ENCODE measurements around the gene THPO. TPM values are rescaled to one million over a fixed set of nuclear protein-coding genes. Genes with fewer than 3 reads are reported as not detected.
A peak's percentile ranks its signal among the peaks of the same experiment; 100 is the strongest.

THPO gene
- 1 to 10 TPM in 1 of 4 donors, under 1 TPM in 3; 0.40 to 1.3 (median 0.64) TPM for total RNA-seq

DNA sequence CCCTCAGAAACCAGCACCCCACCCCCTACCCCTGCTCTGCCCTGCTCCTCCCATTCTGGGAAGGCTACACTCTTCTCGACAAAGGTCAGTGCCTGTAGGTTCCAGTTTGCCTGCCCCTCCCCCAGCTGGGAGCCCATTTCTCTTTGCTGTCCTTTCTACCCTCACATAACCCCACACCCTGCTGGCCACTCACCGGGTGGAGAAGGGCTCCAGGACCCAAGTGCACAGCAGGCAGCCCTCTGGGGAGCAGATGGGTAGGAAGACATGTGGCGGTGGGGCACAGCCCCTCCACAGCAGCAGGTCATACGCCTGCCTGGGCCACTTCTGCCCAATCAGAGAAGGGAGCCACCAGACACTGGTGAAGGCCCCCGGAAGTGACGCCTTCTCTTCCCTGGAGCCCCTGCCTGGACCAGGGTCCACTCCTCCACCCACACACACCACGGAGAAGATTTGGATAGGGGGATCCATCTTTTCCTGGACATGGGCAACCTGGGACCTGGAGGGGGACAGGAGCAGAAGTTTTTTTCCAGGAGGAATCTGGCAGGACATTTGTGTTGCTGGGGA, at the start of gene THPO:
THPO (minus strand) TSS at position 326 of the 564 bp plus-strand sequence. CDS start 1,948 bp downstream, outside the sequence.
- 78% methylated on average over 6 of the region's 7 CpGs for WGBS
- intact Hi-C loops (cut with DNase I): loop anchor here (10.0 kb wide), 1 partner anchor 167 kb away; no protein-coding TSS in a partner anchor
- Histone ChIP-seq H3K36me3 (no peaks in the 10 kb centered on the region), H3K4me3 (peak within 1 kb of the TSS in 1 of 4 donors; percentile 62), H3K27ac (replicated peaks in 1 of 4) (peak within 1 kb of the TSS; percentile 68 to 79 (median 76)), H3K4me1 (peaks cover 23 to 52% (median 47%) of the 10 kb centered on the region in 4 donors), H3K27me3 (peaks cover 0 to 65% (median 6%) of the 10 kb centered on the region in 4 donors), H3K9me3 (no peaks in the 10 kb centered on the region)
- no peak for DNase-seq (ENCODE audit: extremely low spot score)
- no peak for TF ChIP-seq EP300 (IDR thresholded peaks at IDR 0.05)
- TF ChIP-seq, protein P1, sequence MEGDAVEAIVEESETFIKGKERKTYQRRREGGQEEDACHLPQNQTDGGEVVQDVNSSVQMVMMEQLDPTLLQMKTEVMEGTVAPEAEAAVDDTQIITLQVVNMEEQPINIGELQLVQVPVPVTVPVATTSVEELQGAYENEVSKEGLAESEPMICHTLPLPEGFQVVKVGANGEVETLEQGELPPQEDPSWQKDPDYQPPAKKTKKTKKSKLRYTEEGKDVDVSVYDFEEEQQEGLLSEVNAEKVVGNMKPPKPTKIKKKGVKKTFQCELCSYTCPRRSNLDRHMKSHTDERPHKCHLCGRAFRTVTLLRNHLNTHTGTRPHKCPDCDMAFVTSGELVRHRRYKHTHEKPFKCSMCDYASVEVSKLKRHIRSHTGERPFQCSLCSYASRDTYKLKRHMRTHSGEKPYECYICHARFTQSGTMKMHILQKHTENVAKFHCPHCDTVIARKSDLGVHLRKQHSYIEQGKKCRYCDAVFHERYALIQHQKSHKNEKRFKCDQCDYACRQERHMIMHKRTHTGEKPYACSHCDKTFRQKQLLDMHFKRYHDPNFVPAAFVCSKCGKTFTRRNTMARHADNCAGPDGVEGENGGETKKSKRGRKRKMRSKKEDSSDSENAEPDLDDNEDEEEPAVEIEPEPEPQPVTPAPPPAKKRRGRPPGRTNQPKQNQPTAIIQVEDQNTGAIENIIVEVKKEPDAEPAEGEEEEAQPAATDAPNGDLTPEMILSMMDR (IDR thresholded peaks at IDR 0.05): no peak
- no peak for TF ChIP-seq POLR2A (IDR thresholded peaks at IDR 0.05; ENCODE audit: low read depth)
- TF ChIP-seq POLR2AphosphoS5 (IDR thresholded peaks at IDR 0.05): no peak

DNA sequence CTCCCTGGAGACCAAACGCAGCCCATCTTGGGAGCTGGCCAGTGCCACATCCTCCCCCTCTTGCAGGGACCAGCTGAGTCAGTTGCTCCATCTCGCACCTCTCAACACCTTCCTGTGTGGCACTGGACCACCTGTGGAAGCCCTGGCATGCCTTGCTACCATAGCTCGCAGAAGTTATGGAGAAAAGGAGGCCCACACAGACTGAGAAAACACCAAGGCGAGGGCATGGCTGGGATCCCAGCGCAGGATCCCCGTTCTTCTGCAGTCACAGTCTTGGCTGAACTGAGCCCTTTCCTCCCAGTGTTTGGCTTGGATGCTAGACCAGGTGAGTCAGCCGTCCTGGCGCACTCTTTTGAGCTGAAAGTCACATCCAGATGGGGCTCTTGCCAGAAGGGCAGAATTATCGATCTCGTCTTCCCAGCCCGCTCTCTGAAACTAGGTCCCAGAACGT, 48.7 kb upstream of the THPO start:
- H3K4me3 ChIP-seq: no peak overlapping the region
- WGBS: 68% methylated on average over 10 of the region's 12 CpGs
- H3K27ac ChIP-seq (replicated peaks in 1 of 4): no peak overlapping the region
- H3K27me3 ChIP-seq: peaks cover 0 to 5% (median 0%) of the 10 kb centered on the region in 4 donors
- no peaks in the 10 kb centered on the region for H3K9me3 ChIP-seq
- peaks cover 0 to 3% (median 0%) of the 10 kb centered on the region in 4 donors for H3K4me1 ChIP-seq
- no peak for DNase-seq (ENCODE audit: extremely low spot score)
- no peaks in the 10 kb centered on the region for H3K36me3 ChIP-seq
- TF ChIP-seq EP300 (IDR thresholded peaks at IDR 0.05) (no peak), POLR2A (IDR thresholded peaks at IDR 0.05; ENCODE audit: low read depth) (no peak), POLR2AphosphoS5 (IDR thresholded peaks at IDR 0.05) (no peak)
- TF ChIP-seq, protein P1 (IDR thresholded peaks at IDR 0.05): no peak
- intact Hi-C loops (cut with DNase I): no loop called here

DNA sequence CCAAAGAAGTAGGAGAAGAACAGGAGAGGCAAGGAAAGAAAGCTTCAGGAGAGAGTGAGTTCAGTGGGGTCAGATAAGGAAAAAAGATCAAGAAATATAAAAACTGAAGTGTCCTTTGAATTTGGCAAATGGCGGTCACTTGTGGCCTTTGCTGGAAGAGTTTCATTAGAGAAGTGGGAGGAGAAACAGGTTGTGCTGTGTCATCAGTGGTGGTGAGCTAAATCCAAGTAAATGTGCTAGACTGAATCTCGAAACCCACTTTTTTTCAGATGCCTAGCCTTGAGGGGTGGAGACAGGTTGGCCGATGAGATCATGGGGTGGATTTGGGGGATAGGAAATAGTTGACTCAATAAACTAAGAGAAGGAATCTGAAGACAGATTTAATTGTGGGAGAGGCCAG, 45.6 kb upstream of the THPO start:
- Histone ChIP-seq H3K36me3 (no peaks in the 10 kb centered on the region), H3K9me3 (no peaks in the 10 kb centered on the region), H3K27ac (replicated peaks in 1 of 4) (no peak overlapping the region), H3K27me3 (peaks cover 0 to 5% (median 0%) of the 10 kb centered on the region in 4 donors), H3K4me1 (no peaks in the 10 kb centered on the region), H3K4me3 (no peak overlapping the region)
- TF ChIP-seq EP300 (IDR thresholded peaks at IDR 0.05): no peak
- TF ChIP-seq POLR2AphosphoS5 (IDR thresholded peaks at IDR 0.05): no peak
- no peak for TF ChIP-seq POLR2A (IDR thresholded peaks at IDR 0.05; ENCODE audit: low read depth)
- TF ChIP-seq, protein P1 (IDR thresholded peaks at IDR 0.05): no peak
- intact Hi-C loops (cut with DNase I): no loop called here
- no peak for DNase-seq (ENCODE audit: extremely low spot score)
- WGBS: 83% methylated on average over 3 of the region's 3 CpGs

DNA sequence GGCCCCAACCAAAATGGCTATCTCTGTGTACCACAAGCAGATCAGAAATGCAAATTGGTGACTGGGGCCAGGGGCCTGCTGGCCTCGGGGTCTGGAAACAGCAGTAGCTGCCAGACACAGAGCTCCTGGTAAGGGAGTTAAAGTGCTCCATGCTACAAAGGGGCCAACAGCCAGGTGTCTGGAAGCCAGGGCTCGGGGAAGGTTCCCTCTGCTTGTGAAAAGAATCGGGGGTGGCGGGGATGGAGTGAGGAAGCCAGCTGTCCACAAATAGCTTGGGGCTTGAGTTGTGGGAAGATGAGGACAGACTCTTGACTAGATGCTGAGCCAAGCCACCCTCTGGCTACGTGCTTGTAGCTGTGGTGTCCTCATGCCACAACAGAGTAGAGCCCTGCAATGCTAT, 41.2 kb upstream of the THPO start:
- no peak overlapping the region for H3K4me3 ChIP-seq
- H3K9me3 ChIP-seq: no peaks in the 10 kb centered on the region
- no peak for TF ChIP-seq EP300 (IDR thresholded peaks at IDR 0.05)
- TF ChIP-seq, protein P1 (IDR thresholded peaks at IDR 0.05): no peak
- no peak for TF ChIP-seq POLR2A (IDR thresholded peaks at IDR 0.05; ENCODE audit: low read depth)
- H3K4me1 ChIP-seq: peaks cover 0 to 4% (median 2%) of the 10 kb centered on the region in 4 donors
- intact Hi-C loops (cut with DNase I): loop anchor here (10.0 kb wide), 2 partner anchors 56 to 96 kb away; no protein-coding TSS in a partner anchor
- H3K27ac ChIP-seq (replicated peaks in 1 of 4): no peak overlapping the region
- 82% methylated on average over 5 of the region's 5 CpGs for WGBS
- DNase-seq (ENCODE audit: extremely low spot score): no peak
- H3K27me3 ChIP-seq: no peaks in the 10 kb centered on the region
- no peaks in the 10 kb centered on the region for H3K36me3 ChIP-seq

Measured in esophagus muscularis mucosa (tissue), 4 donors.